RWPE1 (cell line): ENCODE results near the gene EYA2.

Experiments
- CTCF ChIA-PET: fragments of 350-600 bp; sonication (Branson Sonifier 250); formaldehyde crosslinking; extraction: SDS; loops from one replicate; lab custom pipeline; 2021; lab: Yijun Ruan, JAX
- POLR2A ChIA-PET: fragments of 400-600 bp; formaldehyde crosslinking; extraction: SDS; loops from one replicate; lab custom pipeline; 2020; ENCODE audit warnings: antibody characterized with exemption; ENCODE audit not compliant: low non-redundant PET; lab: Yijun Ruan, JAX
- DNase-seq: peaks from one replicate; pipeline ENCODE4 v3.0.0; 2012; ENCODE audit warnings: low spot score
- H3K27ac ChIP-seq: fragments of 450-650 bp; 2 replicates; pipeline ENCODE4 v1.5.1; 2017
- TF ChIP-seq, protein P1 (sequence below): fragments of 450-650 bp; conservative IDR thresholded peaks from 2 replicates; pipeline ENCODE4 v1.5.1; 2017; ENCODE audit warnings: low read depth, mild to moderate bottlenecking

The EYA2 gene

DNA sequence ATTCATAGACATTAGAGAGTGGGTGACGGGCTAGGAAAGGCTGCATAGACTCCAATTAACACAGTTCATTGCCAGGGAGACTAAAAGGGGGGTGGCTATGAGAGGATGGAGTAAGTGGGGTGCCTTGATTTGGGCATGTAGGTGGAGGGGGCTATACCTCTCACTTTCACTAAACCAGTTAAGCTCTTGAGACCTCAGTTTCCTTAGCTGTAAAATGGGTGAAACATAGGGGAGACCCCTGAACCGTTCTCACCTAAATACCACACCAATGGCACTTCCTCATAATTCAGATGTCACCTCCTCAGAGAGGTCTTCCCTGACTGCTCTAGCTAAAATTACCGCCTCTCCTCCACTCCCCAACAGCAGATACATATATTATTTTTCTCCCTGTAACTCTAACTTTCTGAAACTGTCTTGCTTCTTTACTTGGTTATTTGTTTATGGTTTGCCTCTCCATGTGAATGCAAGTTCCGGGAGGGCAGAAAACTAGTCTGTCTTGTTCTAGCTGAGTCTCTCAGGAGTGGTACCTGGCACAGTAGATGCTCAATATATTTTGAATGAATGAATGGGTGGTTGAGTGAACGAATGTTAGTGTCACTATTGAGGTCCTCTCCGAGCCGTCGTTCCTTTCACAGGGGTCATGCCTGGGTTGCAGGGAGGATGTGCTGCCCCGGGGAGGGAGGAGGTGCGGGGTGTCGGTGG lies 615 bp upstream of the EYA2 start:
- TF ChIP-seq, protein P1, sequence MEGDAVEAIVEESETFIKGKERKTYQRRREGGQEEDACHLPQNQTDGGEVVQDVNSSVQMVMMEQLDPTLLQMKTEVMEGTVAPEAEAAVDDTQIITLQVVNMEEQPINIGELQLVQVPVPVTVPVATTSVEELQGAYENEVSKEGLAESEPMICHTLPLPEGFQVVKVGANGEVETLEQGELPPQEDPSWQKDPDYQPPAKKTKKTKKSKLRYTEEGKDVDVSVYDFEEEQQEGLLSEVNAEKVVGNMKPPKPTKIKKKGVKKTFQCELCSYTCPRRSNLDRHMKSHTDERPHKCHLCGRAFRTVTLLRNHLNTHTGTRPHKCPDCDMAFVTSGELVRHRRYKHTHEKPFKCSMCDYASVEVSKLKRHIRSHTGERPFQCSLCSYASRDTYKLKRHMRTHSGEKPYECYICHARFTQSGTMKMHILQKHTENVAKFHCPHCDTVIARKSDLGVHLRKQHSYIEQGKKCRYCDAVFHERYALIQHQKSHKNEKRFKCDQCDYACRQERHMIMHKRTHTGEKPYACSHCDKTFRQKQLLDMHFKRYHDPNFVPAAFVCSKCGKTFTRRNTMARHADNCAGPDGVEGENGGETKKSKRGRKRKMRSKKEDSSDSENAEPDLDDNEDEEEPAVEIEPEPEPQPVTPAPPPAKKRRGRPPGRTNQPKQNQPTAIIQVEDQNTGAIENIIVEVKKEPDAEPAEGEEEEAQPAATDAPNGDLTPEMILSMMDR, result no peak
- DNase-seq, result no peak
- H3K27ac ChIP-seq, result no peak overlapping the region
- ChIA-PET POLR2A (no interaction called here), CTCF (interaction anchor here (1.4 kb wide), 1 partner anchor 8 kb away, joined by 3 read pairs; no protein-coding TSS in a partner anchor)

DNA sequence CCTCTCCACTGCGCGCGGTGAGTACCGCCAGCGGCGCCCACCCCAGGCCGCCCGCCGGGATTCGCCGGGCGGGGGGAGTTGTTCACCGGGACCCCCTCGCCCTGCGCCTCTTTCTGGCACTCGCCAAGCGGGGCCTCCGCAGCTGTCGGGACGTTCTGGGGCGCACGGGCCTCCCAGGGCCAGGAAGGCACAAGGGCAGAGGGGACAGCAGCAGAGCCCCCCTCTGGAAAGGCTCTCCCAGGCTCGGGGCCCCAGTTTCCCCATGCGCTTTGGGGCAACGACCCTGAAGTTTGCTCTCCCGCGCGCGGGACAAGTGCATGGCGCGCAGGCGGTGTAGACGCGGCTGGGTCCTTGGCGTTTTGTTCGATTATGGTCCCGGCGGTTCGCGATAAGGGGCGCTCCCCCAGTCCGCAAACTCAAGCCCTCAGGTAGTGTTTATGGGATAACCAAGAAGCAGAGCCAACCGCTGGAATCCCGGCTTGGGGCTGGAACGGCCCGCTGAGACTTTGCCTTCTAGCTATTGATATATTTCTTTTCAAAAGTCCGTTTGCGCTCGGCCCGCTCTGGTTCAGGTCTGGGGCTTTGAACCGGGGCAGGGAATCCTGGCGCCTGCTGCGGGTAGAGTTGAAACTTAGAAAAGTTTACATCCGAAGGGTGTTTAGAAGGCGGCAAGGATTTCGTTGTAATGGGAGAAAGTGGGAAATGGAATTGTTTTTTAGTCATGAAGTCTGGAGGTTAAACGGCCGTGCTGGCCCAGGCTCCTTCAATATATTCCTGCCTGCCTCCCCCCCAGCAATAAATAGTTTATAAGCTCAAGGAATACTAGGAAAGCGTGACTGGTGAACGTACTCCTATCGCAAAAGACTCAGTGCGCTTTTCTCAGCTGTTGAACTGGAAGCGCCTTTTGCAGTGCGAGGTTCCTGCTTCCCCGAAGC lies 595 bp downstream of the EYA2 start:
- CTCF ChIA-PET, result interaction anchor here (0.7 kb wide), 1 partner anchor 138 kb away, joined by 3 read pairs; no protein-coding TSS in a partner anchor
- H3K27ac ChIP-seq, result no peak overlapping the region
- no peak for DNase-seq
- TF ChIP-seq, protein P1, result no peak
- POLR2A ChIA-PET, result no interaction called here

DNA sequence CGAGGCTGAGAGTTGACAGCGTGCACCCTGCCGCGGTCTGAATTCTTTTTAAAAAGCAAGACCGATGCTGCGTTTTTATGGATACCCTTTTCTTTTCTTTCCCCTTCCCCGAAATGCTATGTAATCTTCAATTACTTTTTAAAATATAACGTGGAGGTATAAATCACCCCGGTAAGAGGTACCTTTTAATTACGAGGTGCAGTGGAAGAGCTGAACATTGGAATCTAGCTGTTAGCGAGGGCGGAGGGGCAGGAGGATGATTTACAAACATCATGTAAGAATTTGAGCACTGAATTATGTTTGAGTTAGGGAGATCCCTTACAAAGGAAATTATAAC lies 1.2 kb downstream of the EYA2 start:
- H3K27ac ChIP-seq, result no peak overlapping the region
- DNase-seq, result no peak
- CTCF ChIA-PET, result interaction anchor here (0.6 to 0.7 kb wide), 3 partner anchors 14 to 1918 kb away, joined by 3 read pairs; no protein-coding TSS in a partner anchor
- POLR2A ChIA-PET, result no interaction called here
- TF ChIP-seq, protein P1, result no peak

DNA sequence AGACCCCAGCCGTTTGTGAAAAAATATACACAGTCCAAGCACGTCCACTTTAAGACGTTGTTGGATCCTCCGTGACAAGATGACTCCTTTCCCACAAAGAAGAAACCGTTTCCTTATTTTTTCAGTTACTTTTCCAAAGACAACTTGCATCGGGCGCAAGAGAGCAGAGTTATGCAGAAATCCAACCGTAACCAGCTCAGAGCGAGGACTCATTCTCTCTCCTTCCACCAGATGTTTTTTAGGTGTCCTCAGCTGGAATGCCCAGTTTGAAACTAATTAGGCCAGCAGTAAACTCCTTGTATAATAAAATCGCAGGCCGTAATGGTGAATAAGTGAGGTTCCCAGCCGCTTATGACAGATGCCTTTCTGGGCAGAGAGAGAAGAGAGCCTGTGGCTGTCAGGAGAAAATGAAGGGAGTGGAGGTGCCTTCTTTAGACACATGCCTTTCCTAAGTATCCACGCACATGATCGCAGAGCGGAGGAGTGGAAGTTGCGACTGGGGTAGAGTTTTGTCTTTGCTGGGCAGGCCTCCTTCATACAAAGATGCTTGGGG lies 2.8 kb downstream of the EYA2 start:
- TF ChIP-seq, protein P1, result no peak
- POLR2A ChIA-PET, result no interaction called here
- no peak overlapping the region for H3K27ac ChIP-seq
- CTCF ChIA-PET, result no interaction called here
- no peak for DNase-seq

DNA sequence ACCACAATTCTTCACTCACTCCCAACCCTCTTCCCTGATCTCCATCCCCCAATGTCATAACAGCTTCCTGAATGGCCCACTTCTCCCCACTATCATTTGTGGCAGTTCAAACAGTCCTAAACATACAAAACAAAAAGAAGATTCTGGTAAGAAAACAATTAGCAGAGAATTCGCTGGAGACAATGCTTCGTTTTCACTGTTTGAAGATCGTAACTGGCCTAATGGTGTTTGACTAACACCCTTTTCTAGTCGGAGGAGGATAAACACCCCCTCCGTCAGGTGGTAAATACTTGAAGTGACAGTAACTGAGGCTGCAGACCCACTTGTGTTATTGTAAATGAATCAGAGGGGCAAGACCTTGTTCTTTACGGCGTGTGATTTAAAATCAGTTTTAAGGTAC lies 3.8 kb downstream of the EYA2 start:
- POLR2A ChIA-PET, result no interaction called here
- DNase-seq, result no peak
- no peak overlapping the region for H3K27ac ChIP-seq
- TF ChIP-seq, protein P1, result no peak
- CTCF ChIA-PET, result no interaction called here

DNA sequence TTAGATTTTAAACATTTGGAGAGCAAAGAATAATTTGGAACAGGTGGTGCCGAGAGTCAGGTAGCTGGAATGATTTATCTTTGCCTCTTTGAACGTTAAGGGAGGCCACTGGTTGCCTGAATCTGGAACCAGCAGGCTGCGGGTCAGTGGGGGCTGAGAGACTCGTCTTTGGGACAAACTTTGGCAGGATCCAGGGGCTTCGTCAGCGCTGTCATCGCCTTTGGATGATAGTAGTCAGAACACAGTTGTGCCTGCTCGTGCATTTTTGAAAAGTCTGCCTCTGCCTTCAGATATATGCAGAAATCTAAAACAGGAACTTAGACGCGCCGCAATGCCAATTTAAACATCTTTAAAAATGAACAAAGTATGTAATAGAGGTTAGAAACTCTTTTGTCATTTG lies 5.0 kb downstream of the EYA2 start:
- TF ChIP-seq, protein P1, result no peak
- H3K27ac ChIP-seq, result no peak overlapping the region
- CTCF ChIA-PET, result no interaction called here
- POLR2A ChIA-PET, result no interaction called here
- DNase-seq, result no peak
